D721Med (cell line): ENCODE results near the gene GRK5.

Experiments used
- DNase-seq: peaks from one replicate; pipeline ENCODE4 v3.0.0; 2011; ENCODE audit warnings: low spot score; ENCODE audit not compliant: insufficient read length
- FAIRE-seq: peaks from 2 replicates; lab custom pipeline; 2011; peaks lifted over from hg19 to GRCh38; lab: Jason Lieb, UNC
- CTCF ChIP-seq: IDR thresholded peaks from 2 replicates; pipeline ENCODE4 v1.5.1; 2012; ENCODE audit warnings: mild to moderate bottlenecking, control low read depth; ENCODE audit not compliant: insufficient read depth; ENCODE audit errors: missing control alignments

The GRK5 gene

GRCh38 chr10:119350502-119351097 is 143.2 kb downstream of the GRK5 start:
- DNase-seq (no peak), FAIRE-seq (no peak)
- no peak for TF ChIP-seq CTCF

- TF ChIP-seq CTCF: no peak
- no peak for FAIRE-seq
- no peak for DNase-seq
Observed at GRCh38 chr10:119351189-119351588, 143.8 kb downstream of the GRK5 start.

- no peak for TF ChIP-seq CTCF
- FAIRE-seq (no peak), DNase-seq (no peak)
Observed at GRCh38 chr10:119352042-119352441, 144.7 kb downstream of the GRK5 start.

GRCh38 chr10:119352807-119353206 is 145.4 kb downstream of the GRK5 start:
- no peak for FAIRE-seq
- no peak for DNase-seq
- TF ChIP-seq CTCF: no peak

GRCh38 chr10:119353421-119353820 is 146.1 kb downstream of the GRK5 start:
- DNase-seq (no peak), FAIRE-seq (no peak)
- TF ChIP-seq CTCF: no peak

GRCh38 chr10:119355930-119356329 is 148.6 kb downstream of the GRK5 start:
- DNase-seq (no peak), FAIRE-seq (no peak)
- no peak for TF ChIP-seq CTCF

- no peak for TF ChIP-seq CTCF
- DNase-seq: no peak
- no peak for FAIRE-seq
Observed at GRCh38 chr10:119357412-119358151, 150.2 kb downstream of the GRK5 start.
